ENCODE results near the gene E2F6.
A peak's percentile ranks its signal among the peaks of the same experiment; 100 is the strongest.

- TF ChIP-seq, protein P1, sequence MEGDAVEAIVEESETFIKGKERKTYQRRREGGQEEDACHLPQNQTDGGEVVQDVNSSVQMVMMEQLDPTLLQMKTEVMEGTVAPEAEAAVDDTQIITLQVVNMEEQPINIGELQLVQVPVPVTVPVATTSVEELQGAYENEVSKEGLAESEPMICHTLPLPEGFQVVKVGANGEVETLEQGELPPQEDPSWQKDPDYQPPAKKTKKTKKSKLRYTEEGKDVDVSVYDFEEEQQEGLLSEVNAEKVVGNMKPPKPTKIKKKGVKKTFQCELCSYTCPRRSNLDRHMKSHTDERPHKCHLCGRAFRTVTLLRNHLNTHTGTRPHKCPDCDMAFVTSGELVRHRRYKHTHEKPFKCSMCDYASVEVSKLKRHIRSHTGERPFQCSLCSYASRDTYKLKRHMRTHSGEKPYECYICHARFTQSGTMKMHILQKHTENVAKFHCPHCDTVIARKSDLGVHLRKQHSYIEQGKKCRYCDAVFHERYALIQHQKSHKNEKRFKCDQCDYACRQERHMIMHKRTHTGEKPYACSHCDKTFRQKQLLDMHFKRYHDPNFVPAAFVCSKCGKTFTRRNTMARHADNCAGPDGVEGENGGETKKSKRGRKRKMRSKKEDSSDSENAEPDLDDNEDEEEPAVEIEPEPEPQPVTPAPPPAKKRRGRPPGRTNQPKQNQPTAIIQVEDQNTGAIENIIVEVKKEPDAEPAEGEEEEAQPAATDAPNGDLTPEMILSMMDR (IDR thresholded peaks at IDR 0.05; ENCODE audit: low read depth, low read length, missing input control) = peak; percentile 40
- no peak for TF ChIP-seq FOXA1 (IDR thresholded peaks at IDR 0.05)
- TF ChIP-seq GABPA (IDR thresholded peaks at IDR 0.05 in 1 of 2, conservative IDR thresholded peaks at IDR 0.05 in 1 of 2) = no peak
- no peak for TF ChIP-seq SP1 (IDR thresholded peaks at IDR 0.05)
- TF ChIP-seq, protein P2, sequence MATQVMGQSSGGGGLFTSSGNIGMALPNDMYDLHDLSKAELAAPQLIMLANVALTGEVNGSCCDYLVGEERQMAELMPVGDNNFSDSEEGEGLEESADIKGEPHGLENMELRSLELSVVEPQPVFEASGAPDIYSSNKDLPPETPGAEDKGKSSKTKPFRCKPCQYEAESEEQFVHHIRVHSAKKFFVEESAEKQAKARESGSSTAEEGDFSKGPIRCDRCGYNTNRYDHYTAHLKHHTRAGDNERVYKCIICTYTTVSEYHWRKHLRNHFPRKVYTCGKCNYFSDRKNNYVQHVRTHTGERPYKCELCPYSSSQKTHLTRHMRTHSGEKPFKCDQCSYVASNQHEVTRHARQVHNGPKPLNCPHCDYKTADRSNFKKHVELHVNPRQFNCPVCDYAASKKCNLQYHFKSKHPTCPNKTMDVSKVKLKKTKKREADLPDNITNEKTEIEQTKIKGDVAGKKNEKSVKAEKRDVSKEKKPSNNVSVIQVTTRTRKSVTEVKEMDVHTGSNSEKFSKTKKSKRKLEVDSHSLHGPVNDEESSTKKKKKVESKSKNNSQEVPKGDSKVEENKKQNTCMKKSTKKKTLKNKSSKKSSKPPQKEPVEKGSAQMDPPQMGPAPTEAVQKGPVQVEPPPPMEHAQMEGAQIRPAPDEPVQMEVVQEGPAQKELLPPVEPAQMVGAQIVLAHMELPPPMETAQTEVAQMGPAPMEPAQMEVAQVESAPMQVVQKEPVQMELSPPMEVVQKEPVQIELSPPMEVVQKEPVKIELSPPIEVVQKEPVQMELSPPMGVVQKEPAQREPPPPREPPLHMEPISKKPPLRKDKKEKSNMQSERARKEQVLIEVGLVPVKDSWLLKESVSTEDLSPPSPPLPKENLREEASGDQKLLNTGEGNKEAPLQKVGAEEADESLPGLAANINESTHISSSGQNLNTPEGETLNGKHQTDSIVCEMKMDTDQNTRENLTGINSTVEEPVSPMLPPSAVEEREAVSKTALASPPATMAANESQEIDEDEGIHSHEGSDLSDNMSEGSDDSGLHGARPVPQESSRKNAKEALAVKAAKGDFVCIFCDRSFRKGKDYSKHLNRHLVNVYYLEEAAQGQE (IDR thresholded peaks at IDR 0.05) = no peak
- TF ChIP-seq, protein P3, sequence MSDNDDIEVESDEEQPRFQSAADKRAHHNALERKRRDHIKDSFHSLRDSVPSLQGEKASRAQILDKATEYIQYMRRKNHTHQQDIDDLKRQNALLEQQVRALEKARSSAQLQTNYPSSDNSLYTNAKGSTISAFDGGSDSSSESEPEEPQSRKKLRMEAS (IDR thresholded peaks at IDR 0.05) = no peak
- TF ChIP-seq NR2F2 (IDR thresholded peaks at IDR 0.05) = no peak
- no peak for TF ChIP-seq TAF1 (conservative IDR thresholded peaks at IDR 0.05)
- peak; percentile 38 to 63 for TF ChIP-seq RAD21 (IDR thresholded peaks at IDR 0.05)
- TF ChIP-seq EGR1 (IDR thresholded peaks at IDR 0.05; ENCODE audit: low read depth in 2 of 2) = no peak
- TF ChIP-seq, protein P4, sequence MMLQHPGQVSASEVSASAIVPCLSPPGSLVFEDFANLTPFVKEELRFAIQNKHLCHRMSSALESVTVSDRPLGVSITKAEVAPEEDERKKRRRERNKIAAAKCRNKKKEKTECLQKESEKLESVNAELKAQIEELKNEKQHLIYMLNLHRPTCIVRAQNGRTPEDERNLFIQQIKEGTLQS (IDR thresholded peaks at IDR 0.05) = no peak
Observed at GRCh38 chr2:11417946-11418585, 47.9 kb downstream of the E2F6 start.
